ENCODE results near the gene PCDH10. TPM values are rescaled to one million over a fixed set of nuclear protein-coding genes. Genes with fewer than 3 reads are reported as not detected.

The PCDH10 gene
- total and polyA plus RNA-seq, 2 of the 4 experiments (the other 2 are of a cell fraction) = 0.90 to 2.0 TPM

DNA sequence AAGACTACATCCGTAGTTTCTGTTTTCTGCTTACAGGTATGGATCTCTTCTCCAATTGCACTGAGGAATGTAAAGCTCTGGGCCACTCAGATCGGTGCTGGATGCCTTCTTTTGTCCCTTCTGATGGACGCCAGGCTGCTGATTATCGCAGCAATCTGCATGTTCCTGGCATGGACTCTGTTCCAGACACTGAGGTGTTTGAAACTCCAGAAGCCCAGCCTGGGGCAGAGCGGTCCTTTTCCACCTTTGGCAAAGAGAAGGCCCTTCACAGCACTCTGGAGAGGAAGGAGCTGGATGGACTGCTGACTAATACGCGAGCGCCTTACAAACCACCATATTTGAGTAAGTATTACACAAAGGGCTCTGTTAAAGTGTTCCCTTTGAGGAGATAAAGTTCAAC, 13.8 kb downstream of the PCDH10 start:
- Histone ChIP-seq H3K4me2 (ENCODE audit: low read depth, low read length) (no peak overlapping the region), H3K9me3 (ENCODE audit: control insufficient read depth, insufficient read depth, low read length) (no peaks in the 10 kb centered on the region), H3K56ac (ENCODE audit: extremely low read depth, insufficient read depth, low read length) (no peak overlapping the region), H2AK9ac (replicated peaks; ENCODE audit: low read depth, low read length, poor library complexity) (no peak overlapping the region), H3K36me3 (ENCODE audit: control insufficient read depth, insufficient read depth, low read length) (no peaks in the 10 kb centered on the region), H4K91ac (ENCODE audit: insufficient read depth, low read depth, low read length) (no peak overlapping the region), H3K9ac (ENCODE audit: low read depth, low read length) (no peak overlapping the region), H3K27me3 (ENCODE audit: control insufficient read depth, insufficient read depth, low read length) (no peaks in the 10 kb centered on the region), H4K5ac (ENCODE audit: low read depth, low read length) (no peak overlapping the region), H4K8ac (ENCODE audit: low read depth in 2 of 2, low read length in 2 of 2) (no peak overlapping the region), H4K20me1 (ENCODE audit: insufficient read depth, low read length) (no peaks in the 10 kb centered on the region), H3K4me1 (ENCODE audit: control insufficient read depth, insufficient read depth, low read length) (no peaks in the 10 kb centered on the region), H3K4me3 (ENCODE audit: insufficient read depth, low read depth, low read length) (no peak overlapping the region), H2BK20ac (ENCODE audit: low read depth, low read length) (no peak overlapping the region), H2BK15ac (ENCODE audit: low read depth, low read length) (no peak overlapping the region), H3K9me1 (ENCODE audit: insufficient read depth, low read length) (no peaks in the 10 kb centered on the region), H2AFZ (replicated peaks; ENCODE audit: low read length, poor library complexity) (no peak overlapping the region), H3K4ac (ENCODE audit: low read depth, low read length) (no peak overlapping the region), H2BK5ac (ENCODE audit: low read depth, low read length, poor library complexity, severe bottlenecking) (no peak overlapping the region), H3K79me1 (ENCODE audit: low read depth in 1 of 2, low read length in 2 of 2) (no peaks in the 10 kb centered on the region), H2AK5ac (ENCODE audit: low read depth, low read length) (no peak overlapping the region), H3K14ac (replicated peaks; ENCODE audit: low read depth, low read length) (no peak overlapping the region), H3K18ac (ENCODE audit: low read depth, low read length) (no peak overlapping the region), H2BK120ac (ENCODE audit: low read depth, low read length) (no peak overlapping the region), H3K27ac (ENCODE audit: insufficient read depth, low read length) (no peak overlapping the region), H3K23ac (ENCODE audit: low read depth, low read length) (no peak overlapping the region)
- DNase-seq (no peak), ATAC-seq (ENCODE audit: low read depth) (no peak)
- POLR2A ChIA-PET (ENCODE audit: unreplicated experiment) = no interaction called here
- no TSS peak for BruUV-seq (replicated peaks)
- TF ChIP-seq MAZ (IDR thresholded peaks at IDR 0.05; ENCODE audit: borderline replicate concordance, low read depth, low read length) (no peak), POLR2A (IDR thresholded peaks at IDR 0.05; ENCODE audit: low read depth, low read length) (no peak), SMC3 (IDR thresholded peaks at IDR 0.05; ENCODE audit: low read depth, low read length) (no peak), MXI1 (IDR thresholded peaks at IDR 0.05; ENCODE audit: borderline replicate concordance, low read depth, low read length) (no peak), NFE2L2 (IDR thresholded peaks at IDR 0.05; ENCODE audit: low read depth, low read length) (no peak), CEBPB (IDR thresholded peaks at IDR 0.05; ENCODE audit: low read depth, low read length) (no peak), MAFK (IDR thresholded peaks at IDR 0.05; ENCODE audit: low read depth, low read length) (no peak), RAD21 (IDR thresholded peaks at IDR 0.05; ENCODE audit: low read length) (no peak), BHLHE40 (IDR thresholded peaks at IDR 0.05; ENCODE audit: low read depth, low read length) (no peak), FOS (IDR thresholded peaks at IDR 0.05; ENCODE audit: low read depth, low read length) (no peak), RCOR1 (IDR thresholded peaks at IDR 0.05; ENCODE audit: insufficient replicate concordance, low read length) (no peak)
- TF ChIP-seq, protein P1, sequence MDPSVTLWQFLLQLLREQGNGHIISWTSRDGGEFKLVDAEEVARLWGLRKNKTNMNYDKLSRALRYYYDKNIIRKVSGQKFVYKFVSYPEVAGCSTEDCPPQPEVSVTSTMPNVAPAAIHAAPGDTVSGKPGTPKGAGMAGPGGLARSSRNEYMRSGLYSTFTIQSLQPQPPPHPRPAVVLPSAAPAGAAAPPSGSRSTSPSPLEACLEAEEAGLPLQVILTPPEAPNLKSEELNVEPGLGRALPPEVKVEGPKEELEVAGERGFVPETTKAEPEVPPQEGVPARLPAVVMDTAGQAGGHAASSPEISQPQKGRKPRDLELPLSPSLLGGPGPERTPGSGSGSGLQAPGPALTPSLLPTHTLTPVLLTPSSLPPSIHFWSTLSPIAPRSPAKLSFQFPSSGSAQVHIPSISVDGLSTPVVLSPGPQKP (IDR thresholded peaks at IDR 0.05; ENCODE audit: borderline replicate concordance, low read depth, low read length) = no peak
- TF ChIP-seq, protein P2, sequence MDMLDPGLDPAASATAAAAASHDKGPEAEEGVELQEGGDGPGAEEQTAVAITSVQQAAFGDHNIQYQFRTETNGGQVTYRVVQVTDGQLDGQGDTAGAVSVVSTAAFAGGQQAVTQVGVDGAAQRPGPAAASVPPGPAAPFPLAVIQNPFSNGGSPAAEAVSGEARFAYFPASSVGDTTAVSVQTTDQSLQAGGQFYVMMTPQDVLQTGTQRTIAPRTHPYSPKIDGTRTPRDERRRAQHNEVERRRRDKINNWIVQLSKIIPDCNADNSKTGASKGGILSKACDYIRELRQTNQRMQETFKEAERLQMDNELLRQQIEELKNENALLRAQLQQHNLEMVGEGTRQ (IDR thresholded peaks at IDR 0.05; ENCODE audit: low read depth, low read length) = no peak
- TF ChIP-seq, protein P3, sequence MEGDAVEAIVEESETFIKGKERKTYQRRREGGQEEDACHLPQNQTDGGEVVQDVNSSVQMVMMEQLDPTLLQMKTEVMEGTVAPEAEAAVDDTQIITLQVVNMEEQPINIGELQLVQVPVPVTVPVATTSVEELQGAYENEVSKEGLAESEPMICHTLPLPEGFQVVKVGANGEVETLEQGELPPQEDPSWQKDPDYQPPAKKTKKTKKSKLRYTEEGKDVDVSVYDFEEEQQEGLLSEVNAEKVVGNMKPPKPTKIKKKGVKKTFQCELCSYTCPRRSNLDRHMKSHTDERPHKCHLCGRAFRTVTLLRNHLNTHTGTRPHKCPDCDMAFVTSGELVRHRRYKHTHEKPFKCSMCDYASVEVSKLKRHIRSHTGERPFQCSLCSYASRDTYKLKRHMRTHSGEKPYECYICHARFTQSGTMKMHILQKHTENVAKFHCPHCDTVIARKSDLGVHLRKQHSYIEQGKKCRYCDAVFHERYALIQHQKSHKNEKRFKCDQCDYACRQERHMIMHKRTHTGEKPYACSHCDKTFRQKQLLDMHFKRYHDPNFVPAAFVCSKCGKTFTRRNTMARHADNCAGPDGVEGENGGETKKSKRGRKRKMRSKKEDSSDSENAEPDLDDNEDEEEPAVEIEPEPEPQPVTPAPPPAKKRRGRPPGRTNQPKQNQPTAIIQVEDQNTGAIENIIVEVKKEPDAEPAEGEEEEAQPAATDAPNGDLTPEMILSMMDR (conservative IDR thresholded peaks at IDR 0.05; ENCODE audit: low read depth, low read length) = no peak
- dilution Hi-C loops (cut with HindIII; ENCODE audit: low sequenced_read_pairs, unreplicated experiment) (no loop called here), intact Hi-C loops (cut with micrococcal nuclease) (no loop called here), in situ Hi-C loops (cut with MboI; ENCODE audit: low sequenced_read_pairs) (no loop called here)
- no CpG with 5 or more reads among the region's 8 CpGs for WGBS, 2 experiments (ENCODE audit: extremely low coverage in 2 of 2, insufficient read length in 1 of 2)
- CTCF ChIA-PET = interaction anchor here (1.9 kb wide), 1 partner anchor 8 kb away, joined by 6 read pairs; no protein-coding TSS in a partner anchor
